Measurements from ENCODE around the gene ALG3.

DNA sequence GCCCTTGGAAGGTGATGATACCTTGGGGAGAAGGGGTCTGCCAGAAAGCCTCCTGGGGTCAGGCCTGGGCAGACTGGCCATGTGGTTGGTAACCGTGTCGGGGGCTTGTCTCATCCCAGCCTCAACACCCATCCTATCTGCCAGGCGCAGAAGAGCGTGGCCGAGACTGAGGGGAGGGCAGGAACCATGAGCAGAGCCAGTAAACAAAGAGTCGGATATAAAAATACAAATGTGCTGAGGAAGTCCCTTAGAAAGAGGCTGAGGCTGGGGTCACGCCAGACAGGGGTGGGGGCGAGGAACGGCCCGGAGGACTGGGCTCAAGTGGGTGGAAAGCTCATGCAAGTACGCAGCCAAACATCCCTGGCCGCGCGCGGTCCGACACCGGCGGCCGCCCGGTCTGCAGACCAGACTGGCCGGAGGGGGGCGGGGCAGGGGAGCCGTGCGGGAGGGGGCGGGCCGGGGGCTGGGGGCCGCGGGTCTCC, 10.7 kb upstream of the ALG3 start:
- TF ChIP-seq POLR2A (IDR thresholded peaks at IDR 0.05; ENCODE audit: low read length): no peak
- TF ChIP-seq GATA1 (IDR thresholded peaks at IDR 0.05; ENCODE audit: low read depth, low read length): no peak
